K562 (cell line): ENCODE data around the gene ZBTB48. TPM values are rescaled to one million over a fixed set of nuclear protein-coding genes. Genes with fewer than 3 reads are reported as not detected.

Experiments used
- ARNT ChIP-seq, 2 experiments: fragments of 450-650 bp; IDR thresholded peaks; 2 replicates each; pipeline ENCODE4 v1.6.1; 2016; ENCODE audit warnings: mild to moderate bottlenecking in 1 of 2
- BMI1 ChIP-seq: fragments of 150-350 bp; IDR thresholded peaks from 2 replicates; pipeline ENCODE4 v1.6.1; 2014; ENCODE audit warnings: low read length
- COPS2 ChIP-seq: fragments of 450-650 bp; conservative IDR thresholded peaks from 2 replicates; pipeline ENCODE4 v1.6.1; 2016; ENCODE audit warnings: mild to moderate bottlenecking, moderate library complexity
- CSDE1 ChIP-seq, 2 experiments: fragments of 450-650 bp; IDR thresholded peaks; 2 replicates each; pipeline ENCODE4 v1.6.1; 2016; ENCODE audit warnings: mild to moderate bottlenecking in 1 of 2
- DACH1 ChIP-seq: fragments of 450-650 bp; IDR thresholded peaks from 2 replicates; pipeline ENCODE4 v1.6.1; 2018; ENCODE audit not compliant: partially characterized antibody
- ERF ChIP-seq: fragments of 450-650 bp; formaldehyde crosslinking; IDR thresholded peaks from 2 replicates; pipeline ENCODE4 v1.4.0; 2020; ENCODE audit warnings: mild to moderate bottlenecking, mixed read lengths
- EZH2 ChIP-seq: IDR thresholded peaks from 2 replicates; pipeline ENCODE4 v1.6.1; 2012; ENCODE audit warnings: low read depth, mild to moderate bottlenecking, inconsistent platforms, low read length, borderline replicate concordance
- HDAC1 ChIP-seq, 2 experiments: fragments of 450-650 bp; IDR thresholded peaks; 2 replicates each; pipeline ENCODE4 v1.6.1; 2016 to 2017; ENCODE audit warnings: inconsistent platforms in 1 of 2, mild to moderate bottlenecking in 1 of 2, moderate library complexity in 1 of 2
- IFI16 ChIP-seq: fragments of 250-450 bp; sonication (Bioruptor Pico); IDR thresholded peaks from 2 replicates; pipeline ENCODE4 v2.1.2; 2022; ENCODE audit warnings: mild to moderate bottlenecking, inconsistent platforms
- KAT8 ChIP-seq: fragments of 450-650 bp; IDR thresholded peaks from 2 replicates; pipeline ENCODE4 v1.6.1; 2016; ENCODE audit warnings: low read depth, mild to moderate bottlenecking
- MAFK ChIP-seq: IDR thresholded peaks from 2 replicates; pipeline ENCODE4 v1.6.1; 2011; ENCODE audit warnings: low read length, improper control_type of control experiment
- MEIS2 ChIP-seq: fragments of 450-650 bp; IDR thresholded peaks from 2 replicates; pipeline ENCODE4 v1.6.1; 2014; ENCODE audit warnings: mild to moderate bottlenecking; ENCODE audit not compliant: partially characterized antibody
- MXI1 ChIP-seq: IDR thresholded peaks from 2 replicates; pipeline ENCODE4 v1.6.1; 2011; ENCODE audit warnings: low read depth, mild to moderate bottlenecking, improper control_type of control experiment, low read length
- POLR2AphosphoS2 ChIP-seq: IDR thresholded peaks from 2 replicates; pipeline ENCODE4 v1.6.1; 2012; ENCODE audit warnings: low read length, improper control_type of control experiment
- SMAD1 ChIP-seq: fragments of 150-350 bp; IDR thresholded peaks from 2 replicates; pipeline ENCODE4 v1.6.1; 2014; ENCODE audit warnings: low read length, low read depth; ENCODE audit not compliant: partially characterized antibody
- SMARCA5 ChIP-seq: fragments of 450-650 bp; IDR thresholded peaks from 2 replicates; pipeline ENCODE4 v1.6.1; 2016
- SPI1 ChIP-seq: IDR thresholded peaks from 2 replicates; pipeline ENCODE4 v1.6.1; 2011; ENCODE audit warnings: low read depth, low read length, control low read depth, borderline replicate concordance
- TAF1 ChIP-seq: IDR thresholded peaks from 2 replicates; pipeline ENCODE4 v1.6.1; 2011; ENCODE audit warnings: mild to moderate bottlenecking, low read length, moderate library complexity; ENCODE audit not compliant: insufficient read depth, control insufficient read depth, severe bottlenecking; ENCODE audit errors: extremely low read depth
- ZFX ChIP-seq: sonication (generic); formaldehyde crosslinking; IDR thresholded peaks from 2 replicates; pipeline ENCODE4 v1.8.0; 2022; ENCODE audit warnings: mild to moderate bottlenecking, missing genetic modification reagents, moderate library complexity
- ZNF175 ChIP-seq: fragments of 200-800 bp; sonication (Bioruptor generic); IDR thresholded peaks from 2 replicates; pipeline ENCODE4 v1.6.1; 2016; ENCODE audit warnings: low read depth, mild to moderate bottlenecking, missing genetic modification characterization, missing compliant biosample characterization
- ZNF212 ChIP-seq: fragments of 450-650 bp; formaldehyde crosslinking; IDR thresholded peaks from 2 replicates; pipeline ENCODE4 v1.4.0; 2020; ENCODE audit warnings: mild to moderate bottlenecking
- polyA plus RNA-seq, 8 experiments: library from polyadenylated mRNA; depleted of rRNA in 4 of 8; stranded (reverse) in 5 of 8; unstranded in 3 of 8; fragments of >200 nt; fragmentation: Nextera tagmentation in 2 of 8; fragmentation: Illumina TruSeq in 1 of 8; extraction: Ambion mirVana in 2 of 8; extraction: Trizol in 1 of 8; gene quantifications; 2 replicates each; pipeline versions ENCODE4 v1.2.1 to v1.2.3, GENCODE V29; 2011 to 2014; ENCODE audit warnings: inconsistent platforms in 1 of 8, missing spikeins in 1 of 8
- total RNA-seq, 7 experiments: library from RNA; depleted of rRNA in 6 of 7; stranded (reverse); fragments of >200 nt in 6 of 7; fragmentation: Illumina TruSeq in 2 of 7; extraction: Trizol in 2 of 7; gene quantifications; 2 replicates each; pipeline versions ENCODE4 v1.2.1 to v1.2.3, GENCODE V29; 2011 to 2021; ENCODE audit warnings: low replicate concordance in 1 of 7
- TF ChIP-seq, protein P1 (sequence below), 2 experiments: fragments of 200-800 bp in 1 of 2; sonication (Bioruptor generic) in 1 of 2; sonication (generic) in 1 of 2; formaldehyde crosslinking in 1 of 2; IDR thresholded peaks in 1 of 2; conservative IDR thresholded peaks in 1 of 2; 2 replicates each; pipeline versions ENCODE4 v1.5.0 to v1.6.1; 2016 to 2020; ENCODE audit warnings: missing compliant biosample characterization in 1 of 2, missing genetic modification characterization in 1 of 2, missing genetic modification reagents in 1 of 2
- TF ChIP-seq, protein P2 (sequence below), 2 experiments: IDR thresholded peaks; 2 replicates each; pipeline ENCODE4 v1.6.1; 2012; ENCODE audit warnings: improper control_type of control experiment in 2 of 2, low read depth in 2 of 2, low read length in 2 of 2, borderline replicate concordance in 1 of 2
- TF ChIP-seq, protein P3 (sequence below): fragments of 250-450 bp; sonication (Bioruptor Pico); IDR thresholded peaks from 2 replicates; pipeline ENCODE4 v1.5.0; 2022; ENCODE audit warnings: mild to moderate bottlenecking

Gene ZBTB48
- total and polyA plus RNA-seq, 9 of the 15 experiments (the other 6 are each of a cell fraction or from before 2014, with no cell fraction given) = 1.9 to 66.9 (median 29.5) TPM

DNA sequence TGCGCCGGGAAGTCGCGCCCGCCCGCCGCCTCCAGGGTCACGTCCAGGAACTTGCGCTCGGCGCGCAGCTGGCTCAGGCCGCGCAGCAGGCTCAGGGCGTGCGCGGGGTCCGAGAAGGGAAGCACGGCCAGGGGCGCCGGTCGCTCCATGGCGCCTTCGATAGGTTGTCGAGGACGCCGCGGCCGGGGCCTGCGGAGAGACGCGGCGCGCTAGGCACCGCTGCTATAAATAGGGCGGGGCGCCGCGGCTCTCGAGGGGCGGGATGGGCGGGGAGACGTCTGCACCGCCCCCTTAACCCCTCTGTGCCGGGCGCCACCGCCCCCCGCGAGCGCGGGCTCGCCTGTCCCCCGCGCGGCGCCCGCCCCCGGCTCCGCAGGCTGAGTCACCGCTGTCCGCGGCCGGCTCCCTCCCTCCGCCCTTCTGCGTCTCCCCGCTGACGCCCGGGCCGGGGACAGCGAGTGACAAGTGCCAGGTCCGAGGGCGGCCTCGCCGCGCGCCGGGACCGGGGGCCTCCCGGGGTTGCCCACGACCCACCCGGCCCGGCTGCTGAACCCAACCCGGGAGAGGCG lies 23.0 kb downstream of the ZBTB48 start, which contains the start of gene KLHL21 (continued):
- TF ChIP-seq KAT8 (no peak), SPI1 (0 out of 2 replicates have a peak, but pooled peaks have one; percentile 1), EZH2 (no peak), ZNF212 (CRISPR knock-in tag) (no peak), MAFK (no peak), MXI1 (no peak), ZFX (CRISPR knock-in tag) (peak; percentile 71), MEIS2 (peak; percentile 52), CSDE1 (IDR thresholded peaks at IDR 0.05) (no peak), SMARCA5 (no peak), ARNT (IDR thresholded peaks at IDR 0.05) (no peak), HDAC1 (IDR thresholded peaks at IDR 0.05) (peak in 1 of 2 experiments; percentile 8; a peak in 1 of 4 replicates), SMAD1 (peak; percentile 54), ERF (peak; percentile 34; the same call in 1 of the 2 replicates), IFI16 (CRISPR knock-in tag) (no peak), POLR2AphosphoS2 (no peak; the same call in 1 of the 2 replicates), ZNF175 (no peak), COPS2 (no peak), DACH1 (no peak), TAF1 (peak; percentile 71), BMI1 (no peak)
- TF ChIP-seq, protein P1, sequence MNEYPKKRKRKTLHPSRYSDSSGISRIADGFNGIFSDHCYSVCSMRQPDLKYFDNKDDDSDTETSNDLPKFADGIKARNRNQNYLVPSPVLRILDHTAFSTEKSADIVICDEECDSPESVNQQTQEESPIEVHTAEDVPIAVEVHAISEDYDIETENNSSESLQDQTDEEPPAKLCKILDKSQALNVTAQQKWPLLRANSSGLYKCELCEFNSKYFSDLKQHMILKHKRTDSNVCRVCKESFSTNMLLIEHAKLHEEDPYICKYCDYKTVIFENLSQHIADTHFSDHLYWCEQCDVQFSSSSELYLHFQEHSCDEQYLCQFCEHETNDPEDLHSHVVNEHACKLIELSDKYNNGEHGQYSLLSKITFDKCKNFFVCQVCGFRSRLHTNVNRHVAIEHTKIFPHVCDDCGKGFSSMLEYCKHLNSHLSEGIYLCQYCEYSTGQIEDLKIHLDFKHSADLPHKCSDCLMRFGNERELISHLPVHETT (CRISPR knock-in tag; conservative IDR thresholded peaks at IDR 0.05 in 1 of 2, IDR thresholded peaks at IDR 0.05 in 1 of 2) = peak; percentile 18 to 86; a peak in 2 of 4 replicates
- TF ChIP-seq, protein P2, sequence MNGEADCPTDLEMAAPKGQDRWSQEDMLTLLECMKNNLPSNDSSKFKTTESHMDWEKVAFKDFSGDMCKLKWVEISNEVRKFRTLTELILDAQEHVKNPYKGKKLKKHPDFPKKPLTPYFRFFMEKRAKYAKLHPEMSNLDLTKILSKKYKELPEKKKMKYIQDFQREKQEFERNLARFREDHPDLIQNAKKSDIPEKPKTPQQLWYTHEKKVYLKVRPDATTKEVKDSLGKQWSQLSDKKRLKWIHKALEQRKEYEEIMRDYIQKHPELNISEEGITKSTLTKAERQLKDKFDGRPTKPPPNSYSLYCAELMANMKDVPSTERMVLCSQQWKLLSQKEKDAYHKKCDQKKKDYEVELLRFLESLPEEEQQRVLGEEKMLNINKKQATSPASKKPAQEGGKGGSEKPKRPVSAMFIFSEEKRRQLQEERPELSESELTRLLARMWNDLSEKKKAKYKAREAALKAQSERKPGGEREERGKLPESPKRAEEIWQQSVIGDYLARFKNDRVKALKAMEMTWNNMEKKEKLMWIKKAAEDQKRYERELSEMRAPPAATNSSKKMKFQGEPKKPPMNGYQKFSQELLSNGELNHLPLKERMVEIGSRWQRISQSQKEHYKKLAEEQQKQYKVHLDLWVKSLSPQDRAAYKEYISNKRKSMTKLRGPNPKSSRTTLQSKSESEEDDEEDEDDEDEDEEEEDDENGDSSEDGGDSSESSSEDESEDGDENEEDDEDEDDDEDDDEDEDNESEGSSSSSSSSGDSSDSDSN (IDR thresholded peaks at IDR 0.05; ENCODE audit: borderline replicate concordance in 1 of 2, low read depth in 2 of 2, low read length in 2 of 2) = peak in 1 of 2 experiments; percentile 81; a peak in 1 of 4 replicates
- TF ChIP-seq, protein P3, sequence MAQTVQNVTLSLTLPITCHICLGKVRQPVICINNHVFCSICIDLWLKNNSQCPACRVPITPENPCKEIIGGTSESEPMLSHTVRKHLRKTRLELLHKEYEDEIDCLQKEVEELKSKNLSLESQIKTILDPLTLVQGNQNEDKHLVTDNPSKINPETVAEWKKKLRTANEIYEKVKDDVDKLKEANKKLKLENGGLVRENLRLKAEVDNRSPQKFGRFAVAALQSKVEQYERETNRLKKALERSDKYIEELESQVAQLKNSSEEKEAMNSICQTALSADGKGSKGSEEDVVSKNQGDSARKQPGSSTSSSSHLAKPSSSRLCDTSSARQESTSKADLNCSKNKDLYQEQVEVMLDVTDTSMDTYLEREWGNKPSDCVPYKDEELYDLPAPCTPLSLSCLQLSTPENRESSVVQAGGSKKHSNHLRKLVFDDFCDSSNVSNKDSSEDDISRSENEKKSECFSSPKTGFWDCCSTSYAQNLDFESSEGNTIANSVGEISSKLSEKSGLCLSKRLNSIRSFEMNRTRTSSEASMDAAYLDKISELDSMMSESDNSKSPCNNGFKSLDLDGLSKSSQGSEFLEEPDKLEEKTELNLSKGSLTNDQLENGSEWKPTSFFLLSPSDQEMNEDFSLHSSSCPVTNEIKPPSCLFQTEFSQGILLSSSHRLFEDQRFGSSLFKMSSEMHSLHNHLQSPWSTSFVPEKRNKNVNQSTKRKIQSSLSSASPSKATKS = no peak
